HFF-Myc (cell line): ENCODE data around the gene WDR64.
"Not testable (repeated sequence)": the region's sequence is repeated elsewhere in the genome, so short reads cannot be mapped to it uniquely, and the experiment has no call there.

Experiments
- DNase-seq: peaks from one replicate; pipeline ENCODE4 v3.0.0-alpha.2; 2011; ENCODE audit warnings: low read depth; ENCODE audit errors: extremely low read depth
- H3K4me3 ChIP-seq: replicated peaks from 2 replicates; pipeline ENCODE4 v1.5.1; 2011; ENCODE audit warnings: low read depth, mild to moderate bottlenecking, control low read depth, low read length
- TF ChIP-seq, protein P1 (sequence below): IDR thresholded peaks from 2 replicates; pipeline ENCODE4 v1.5.1; 2012; ENCODE audit warnings: mild to moderate bottlenecking, low read depth, low read length, control low read depth; ENCODE audit errors: missing control alignments

Gene WDR64

DNA sequence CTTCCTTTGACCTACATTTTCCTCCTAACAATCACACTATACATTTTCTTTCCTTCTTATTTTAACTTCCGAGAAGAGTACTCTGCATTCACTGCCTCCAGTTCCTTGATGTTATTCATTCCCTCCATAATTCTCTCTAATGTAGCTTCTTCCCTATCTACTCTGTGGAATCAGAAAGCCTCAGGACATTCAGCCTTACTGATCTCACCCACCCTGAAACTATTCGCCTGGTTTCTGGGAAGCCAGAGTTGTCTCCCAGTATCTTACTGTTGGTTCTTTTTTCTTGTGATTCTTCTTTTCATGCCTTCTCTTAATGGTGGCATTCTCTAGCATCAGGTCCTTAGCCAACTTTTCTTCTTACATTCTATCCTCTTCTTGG is 45.5 kb downstream of the WDR64 start:
- no peak for DNase-seq
- TF ChIP-seq, protein P1, sequence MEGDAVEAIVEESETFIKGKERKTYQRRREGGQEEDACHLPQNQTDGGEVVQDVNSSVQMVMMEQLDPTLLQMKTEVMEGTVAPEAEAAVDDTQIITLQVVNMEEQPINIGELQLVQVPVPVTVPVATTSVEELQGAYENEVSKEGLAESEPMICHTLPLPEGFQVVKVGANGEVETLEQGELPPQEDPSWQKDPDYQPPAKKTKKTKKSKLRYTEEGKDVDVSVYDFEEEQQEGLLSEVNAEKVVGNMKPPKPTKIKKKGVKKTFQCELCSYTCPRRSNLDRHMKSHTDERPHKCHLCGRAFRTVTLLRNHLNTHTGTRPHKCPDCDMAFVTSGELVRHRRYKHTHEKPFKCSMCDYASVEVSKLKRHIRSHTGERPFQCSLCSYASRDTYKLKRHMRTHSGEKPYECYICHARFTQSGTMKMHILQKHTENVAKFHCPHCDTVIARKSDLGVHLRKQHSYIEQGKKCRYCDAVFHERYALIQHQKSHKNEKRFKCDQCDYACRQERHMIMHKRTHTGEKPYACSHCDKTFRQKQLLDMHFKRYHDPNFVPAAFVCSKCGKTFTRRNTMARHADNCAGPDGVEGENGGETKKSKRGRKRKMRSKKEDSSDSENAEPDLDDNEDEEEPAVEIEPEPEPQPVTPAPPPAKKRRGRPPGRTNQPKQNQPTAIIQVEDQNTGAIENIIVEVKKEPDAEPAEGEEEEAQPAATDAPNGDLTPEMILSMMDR, result no peak
- H3K4me3 ChIP-seq, result no peak overlapping the region

GRCh38 chr1:241698177-241698576 is 46.1 kb downstream of the WDR64 start:
- TF ChIP-seq, protein P1, result no peak
- no peak for DNase-seq
- no peak overlapping the region for H3K4me3 ChIP-seq

DNA sequence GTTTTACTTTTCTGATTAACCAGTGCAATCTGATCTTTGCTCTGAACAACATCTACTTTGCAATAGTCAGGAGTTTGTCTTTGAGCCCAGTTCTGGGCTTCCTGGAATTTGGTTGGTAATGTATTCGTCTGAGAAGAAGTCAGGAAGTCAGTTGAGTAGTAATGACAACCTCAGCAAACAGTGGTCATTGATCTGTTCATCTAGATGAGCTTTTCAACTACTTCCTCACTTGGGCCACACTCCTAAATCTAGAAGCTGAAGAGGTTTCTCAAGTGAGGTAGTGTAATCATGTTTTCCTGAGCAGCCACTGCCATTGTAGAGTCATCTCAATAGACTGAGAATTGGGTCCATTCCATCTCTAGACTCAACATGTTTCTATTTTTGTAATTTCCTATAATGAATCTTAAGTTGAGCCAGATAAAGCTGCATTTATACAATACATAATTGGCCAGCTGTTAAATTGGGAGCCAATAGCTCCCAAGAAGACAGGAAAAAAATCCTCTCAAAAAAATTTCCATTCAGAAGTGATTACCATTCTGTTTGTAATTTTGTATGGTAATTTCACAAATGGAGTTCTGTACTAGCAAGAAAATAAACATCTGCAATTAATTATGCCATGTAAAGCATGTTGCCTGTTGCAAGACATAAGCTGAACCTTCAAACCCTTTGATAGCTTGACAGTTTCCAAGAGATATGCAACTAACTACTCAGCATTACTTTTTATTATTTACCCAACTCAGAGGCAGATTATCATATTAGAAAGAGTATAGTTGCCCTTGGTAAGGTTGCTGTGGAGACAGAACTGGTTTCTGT is 49.6 kb downstream of the WDR64 start:
- DNase-seq, result no peak
- no peak overlapping the region for H3K4me3 ChIP-seq
- TF ChIP-seq, protein P1, result no peak

GRCh38 chr1:241702442-241703373 is 50.6 kb downstream of the WDR64 start:
- TF ChIP-seq, protein P1, result no peak
- H3K4me3 ChIP-seq, result no peak overlapping the region
- DNase-seq, result no peak

GRCh38 chr1:241703739-241704138 is 51.7 kb downstream of the WDR64 start:
- not testable (repeated sequence) for DNase-seq, H3K4me3 ChIP-seq

DNA sequence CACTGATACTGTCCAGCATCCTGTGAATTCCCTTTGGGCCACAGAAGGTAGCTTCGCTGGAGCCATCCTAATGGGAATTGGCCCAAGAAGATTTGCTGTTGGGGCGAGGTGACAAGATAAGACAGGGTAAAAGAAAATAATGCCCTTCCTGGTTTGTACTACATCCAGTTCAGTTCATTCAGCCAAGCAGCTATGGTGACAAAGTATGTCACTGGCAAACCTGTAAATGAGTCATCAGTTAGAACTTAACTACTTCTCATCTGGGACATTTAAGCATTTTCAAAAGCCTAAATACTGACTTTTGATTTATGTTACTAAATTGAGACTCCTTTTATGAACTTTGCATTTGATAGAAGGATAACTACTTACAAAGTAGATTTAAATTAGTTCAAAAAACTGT is 54.2 kb downstream of the WDR64 start:
- TF ChIP-seq, protein P1, result no peak

DNA sequence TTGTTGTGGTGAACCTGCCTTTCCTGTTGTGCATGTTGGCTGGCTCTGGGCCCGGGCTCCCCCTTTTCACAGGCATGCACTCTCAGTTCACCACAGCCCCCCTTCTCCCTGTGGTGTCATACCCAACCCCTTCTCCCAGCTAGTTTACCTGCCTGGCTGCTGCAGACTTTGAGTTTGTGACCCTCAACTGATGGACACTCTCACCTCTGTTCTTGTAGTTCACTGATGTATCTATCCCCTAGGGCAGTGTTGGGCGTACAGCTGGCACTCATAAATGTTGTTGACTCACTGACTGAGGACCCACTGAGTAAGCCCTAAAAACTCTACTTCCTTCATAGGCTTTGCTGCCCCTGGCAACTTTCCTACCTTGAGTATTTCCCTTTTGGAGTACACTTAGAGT is 54.9 kb downstream of the WDR64 start:
- DNase-seq, result no peak
- H3K4me3 ChIP-seq, result no peak overlapping the region
- TF ChIP-seq, protein P1, result no peak

More for the DNA sequence above, 54.2 kb downstream of the WDR64 start:
- DNase-seq, result no peak
- no peak overlapping the region for H3K4me3 ChIP-seq
